HUES6 (cell line): ENCODE results near the gene KIRREL3.

Experiments
- H3K27ac ChIP-seq: 2 replicates; pipeline ENCODE4 v1.7.0; 2013; ENCODE audit warnings: low read depth, mild to moderate bottlenecking, low read length, inconsistent platforms
- H3K27me3 ChIP-seq: 2 replicates; pipeline ENCODE4 v1.6.1; 2013; ENCODE audit warnings: low read length; ENCODE audit not compliant: control insufficient read depth, insufficient read depth
- H3K36me3 ChIP-seq: 2 replicates; pipeline ENCODE4 v1.6.1; 2013; ENCODE audit warnings: low read length; ENCODE audit not compliant: control insufficient read depth, insufficient read depth
- H3K4me1 ChIP-seq: 2 replicates; pipeline ENCODE4 v1.6.1; 2013; ENCODE audit warnings: low read length; ENCODE audit not compliant: control insufficient read depth, insufficient read depth
- H3K4me3 ChIP-seq: 2 replicates; pipeline ENCODE4 v1.5.1; 2013; ENCODE audit warnings: low read depth, low read length
- H3K9ac ChIP-seq: one replicate; pipeline ENCODE4 v1.6.1; 2013; ENCODE audit warnings: mild to moderate bottlenecking, low read length
- H3K9me3 ChIP-seq: 2 replicates; pipeline ENCODE4 v1.6.1; 2013; ENCODE audit warnings: low read depth, low read length; ENCODE audit not compliant: control insufficient read depth, insufficient read depth

The KIRREL3 gene

DNA sequence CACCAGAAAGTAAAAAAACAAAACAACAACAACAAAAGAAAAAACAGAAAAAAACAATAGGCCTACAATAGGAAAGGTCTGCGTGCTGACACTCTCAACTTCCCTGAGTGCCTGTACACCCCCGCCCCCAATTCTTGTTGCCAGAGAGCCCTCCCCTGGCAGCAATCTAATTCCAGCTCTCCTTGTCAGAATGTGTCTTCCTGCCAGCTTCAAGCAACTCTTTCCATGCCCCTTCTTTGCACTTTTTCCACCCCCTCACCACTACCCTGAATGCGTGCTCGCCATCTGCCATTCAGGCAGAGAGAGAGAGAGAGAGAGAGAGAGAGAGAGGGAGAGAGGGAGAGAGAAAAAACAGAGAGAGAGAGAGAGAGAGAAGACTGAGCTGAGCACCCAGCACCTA, 245.0 kb downstream of the KIRREL3 start:
- no peak overlapping the region for H3K27ac ChIP-seq
- H3K9me3 ChIP-seq, result no peaks in the 10 kb centered on the region
- H3K9ac ChIP-seq, result no peak overlapping the region
- H3K36me3 ChIP-seq, result no peaks in the 10 kb centered on the region
- H3K4me1 ChIP-seq, result no peaks in the 10 kb centered on the region
- H3K27me3 ChIP-seq, result no peaks in the 10 kb centered on the region
- H3K4me3 ChIP-seq, result no peak overlapping the region

DNA sequence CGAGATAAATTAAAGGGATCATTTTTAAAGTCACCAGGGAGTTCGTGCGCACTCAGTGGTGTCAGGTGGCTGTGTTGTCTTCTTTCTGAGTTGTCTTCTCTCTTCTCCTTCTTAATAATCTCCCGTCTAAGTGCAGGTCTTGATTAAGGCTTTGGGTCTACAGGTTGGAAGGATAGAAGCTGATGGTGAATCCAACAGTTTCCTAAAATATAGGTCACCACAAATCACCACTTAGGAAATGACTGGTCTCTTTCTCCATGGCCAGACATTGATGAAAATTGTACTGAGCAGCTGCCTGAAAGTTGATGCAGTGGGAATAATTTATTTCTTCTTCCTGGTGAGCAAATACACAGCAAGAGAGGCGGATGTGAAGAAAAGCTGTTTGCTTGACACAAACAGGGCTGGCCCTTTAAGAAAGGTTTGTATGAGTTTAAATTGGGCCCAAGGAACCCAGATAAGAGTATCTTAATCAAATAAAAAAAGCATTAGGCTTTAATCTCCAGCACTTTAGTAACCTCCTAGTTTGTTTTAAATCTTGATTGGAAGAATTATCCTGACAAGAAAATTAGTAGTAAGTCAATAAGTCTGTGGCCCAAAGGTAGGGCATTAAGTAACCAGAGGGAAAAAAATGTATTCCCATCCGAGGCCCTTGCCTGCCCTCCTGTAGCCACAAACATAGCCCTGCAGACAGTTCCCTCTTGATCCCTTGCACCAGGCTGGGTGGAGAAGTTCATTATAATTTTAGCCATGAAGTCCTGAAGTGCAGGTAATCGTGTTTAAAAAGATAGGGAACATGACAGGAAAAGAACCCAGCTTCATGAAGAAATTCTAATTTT, 245.8 kb downstream of the KIRREL3 start:
- H3K4me1 ChIP-seq, result no peaks in the 10 kb centered on the region
- no peaks in the 10 kb centered on the region for H3K27me3 ChIP-seq
- H3K27ac ChIP-seq, result no peak overlapping the region
- no peaks in the 10 kb centered on the region for H3K36me3 ChIP-seq
- H3K4me3 ChIP-seq, result no peak overlapping the region
- H3K9ac ChIP-seq, result no peak overlapping the region
- H3K9me3 ChIP-seq, result no peaks in the 10 kb centered on the region

DNA sequence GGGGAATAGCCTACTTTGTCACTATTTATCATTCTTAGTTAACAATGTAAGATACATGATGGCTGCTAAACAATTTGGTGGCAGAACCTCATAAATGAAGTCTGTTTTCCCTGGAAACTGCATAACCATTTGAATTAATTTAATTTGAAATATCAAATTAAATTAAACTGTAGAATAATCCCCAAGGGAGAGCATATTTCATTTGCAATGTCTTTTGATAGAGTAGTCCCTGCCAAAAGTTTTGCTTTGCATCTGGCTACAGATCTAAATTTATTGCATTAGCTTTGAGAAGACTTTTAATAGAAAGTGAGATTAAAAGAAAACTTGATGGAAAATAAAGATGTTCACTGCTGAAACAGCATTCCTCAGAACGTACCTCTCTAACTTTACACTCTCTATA, 246.6 kb downstream of the KIRREL3 start:
- Histone ChIP-seq H3K4me3 (no peak overlapping the region), H3K9ac (no peak overlapping the region), H3K9me3 (no peaks in the 10 kb centered on the region), H3K36me3 (no peaks in the 10 kb centered on the region), H3K4me1 (no peaks in the 10 kb centered on the region), H3K27me3 (no peaks in the 10 kb centered on the region), H3K27ac (no peak overlapping the region)

DNA sequence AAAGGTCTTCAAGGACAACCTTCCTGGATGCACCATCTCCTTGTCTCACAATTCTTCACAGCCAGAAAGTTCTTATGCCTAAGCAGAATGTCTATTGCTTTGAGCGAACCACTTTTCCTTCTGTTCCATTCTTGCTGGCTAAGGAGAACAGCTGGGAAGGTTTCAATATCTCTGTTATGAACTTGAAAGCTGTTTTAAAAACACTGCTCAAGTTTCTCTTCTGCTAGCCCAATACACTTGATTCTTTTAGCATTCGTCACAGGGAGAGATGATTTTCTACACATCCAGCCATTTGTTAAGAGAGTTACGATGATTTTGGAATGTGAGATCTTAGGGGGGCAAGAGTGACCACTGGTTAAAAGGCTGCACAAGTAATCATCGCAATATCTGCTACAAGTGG, 249.3 kb downstream of the KIRREL3 start:
- Histone ChIP-seq H3K4me1 (peaks cover 5% of the 10 kb centered on the region; the same call in 1 of the 2 replicates), H3K4me3 (no peak overlapping the region), H3K27me3 (no peaks in the 10 kb centered on the region), H3K36me3 (no peaks in the 10 kb centered on the region), H3K9ac (no peak overlapping the region), H3K27ac (no peak overlapping the region), H3K9me3 (no peaks in the 10 kb centered on the region)

DNA sequence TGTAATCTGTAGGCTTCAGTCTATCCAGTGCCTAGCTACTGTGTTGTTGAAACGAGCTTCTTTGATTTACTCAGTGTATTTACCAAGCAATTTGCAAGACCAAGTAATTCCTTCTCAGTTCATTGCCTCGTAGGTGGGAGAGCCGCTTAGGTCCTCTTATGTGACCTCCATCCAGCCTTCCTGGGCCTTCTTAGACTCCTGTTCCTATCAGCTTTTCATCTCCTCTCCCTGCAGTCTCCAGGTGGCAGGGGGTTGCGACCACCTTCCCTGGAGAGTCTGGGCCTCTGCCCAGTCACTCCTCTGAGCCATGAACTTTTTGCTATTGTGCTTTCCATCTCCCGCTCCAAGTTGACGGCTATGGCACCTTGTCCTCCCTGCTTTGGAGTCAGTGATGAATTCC, 251.8 kb downstream of the KIRREL3 start:
- Histone ChIP-seq H3K4me3 (no peak overlapping the region), H3K27ac (no peak overlapping the region), H3K9me3 (no peaks in the 10 kb centered on the region), H3K4me1 (peaks cover 5% of the 10 kb centered on the region; the same call in 1 of the 2 replicates), H3K9ac (no peak overlapping the region), H3K36me3 (no peaks in the 10 kb centered on the region), H3K27me3 (no peaks in the 10 kb centered on the region)

DNA sequence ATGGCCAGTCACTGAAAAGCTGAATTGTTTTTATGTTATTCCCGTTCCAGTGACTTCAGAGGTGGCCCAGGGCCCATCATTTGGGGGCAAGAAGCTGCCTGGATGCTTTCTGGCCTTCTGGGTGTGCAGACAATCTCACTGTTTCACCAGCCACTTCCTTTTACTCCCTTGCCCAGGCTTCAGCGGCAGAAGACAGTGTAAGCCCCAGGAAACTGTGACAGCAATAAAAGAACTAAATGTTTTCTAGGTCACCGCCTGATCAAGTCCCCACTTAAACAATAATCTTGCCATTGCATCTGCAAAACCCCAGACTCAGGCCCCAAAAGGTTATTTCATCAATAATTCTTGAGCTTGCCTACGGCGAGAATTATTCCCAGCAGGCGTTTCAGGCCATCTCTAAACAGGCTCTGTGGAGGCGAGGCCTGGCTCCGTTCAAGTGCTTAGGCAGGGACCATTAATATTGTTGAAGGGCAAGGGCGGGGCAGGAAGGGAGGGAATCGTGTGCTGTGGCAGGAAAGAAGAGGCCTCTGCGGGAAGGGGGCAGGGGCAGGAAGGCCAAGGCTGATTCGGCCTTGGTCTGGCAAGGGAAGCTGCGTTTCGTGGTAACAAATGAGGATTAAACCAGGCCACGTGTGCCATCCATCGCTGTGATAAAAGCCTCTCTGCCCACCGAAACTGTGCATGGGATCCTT, 252.3 kb downstream of the KIRREL3 start:
- Histone ChIP-seq H3K9ac (no peak overlapping the region), H3K27me3 (no peaks in the 10 kb centered on the region)

DNA sequence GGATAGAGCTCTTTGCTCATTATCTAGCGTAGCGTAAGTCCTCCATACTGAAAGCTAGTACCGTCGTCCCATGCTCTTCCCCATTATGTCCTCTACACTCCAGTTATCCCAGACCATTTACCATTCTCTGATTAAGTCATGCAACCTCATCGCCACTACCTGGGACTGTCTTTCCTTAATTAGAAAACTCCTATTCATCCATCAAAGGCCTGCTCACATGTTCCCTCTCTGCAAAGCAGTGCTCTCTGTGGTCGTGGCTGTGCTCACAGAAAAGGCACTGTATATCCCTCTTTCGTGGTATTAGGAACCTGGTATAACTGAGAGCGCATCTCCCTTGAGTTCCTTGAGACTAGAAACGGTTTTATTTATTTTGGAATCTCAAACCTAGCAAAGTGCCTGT, 253.3 kb downstream of the KIRREL3 start:
- Histone ChIP-seq H3K9ac (no peak overlapping the region), H3K4me3 (no peak overlapping the region), H3K36me3 (no peaks in the 10 kb centered on the region), H3K9me3 (no peaks in the 10 kb centered on the region), H3K27ac (no peak overlapping the region), H3K4me1 (peaks cover 5% of the 10 kb centered on the region; the same call in 1 of the 2 replicates), H3K27me3 (no peaks in the 10 kb centered on the region)

More for the DNA sequence above, 252.3 kb downstream of the KIRREL3 start:
- peaks cover 5% of the 10 kb centered on the region; the same call in 1 of the 2 replicates for H3K4me1 ChIP-seq
- no peak overlapping the region for H3K4me3 ChIP-seq
- H3K27ac ChIP-seq, result no peak overlapping the region
- H3K36me3 ChIP-seq, result no peaks in the 10 kb centered on the region
- H3K9me3 ChIP-seq, result no peaks in the 10 kb centered on the region

DNA sequence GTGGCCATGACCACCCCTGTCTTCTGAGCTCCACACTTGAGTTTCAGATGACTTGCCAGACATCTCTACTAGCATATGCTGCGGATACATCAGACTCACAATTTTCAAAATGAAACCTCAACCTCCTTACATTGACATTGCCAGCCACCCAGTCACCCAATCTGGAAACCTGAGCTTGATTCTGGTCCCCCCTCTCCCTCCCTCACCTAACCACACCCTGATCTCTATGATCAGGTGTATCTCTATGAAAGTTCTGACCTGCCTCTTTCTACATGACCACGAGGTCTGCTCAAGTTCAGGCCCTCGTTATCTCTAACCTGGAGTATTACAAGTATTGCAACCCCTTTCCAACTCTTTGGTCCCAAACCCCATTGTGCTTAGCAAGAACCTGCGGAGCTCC, 254.1 kb downstream of the KIRREL3 start:
- Histone ChIP-seq H3K9me3 (no peaks in the 10 kb centered on the region), H3K4me1 (peaks cover 12% of the 10 kb centered on the region), H3K4me3 (no peak overlapping the region), H3K27ac (no peak overlapping the region), H3K36me3 (no peaks in the 10 kb centered on the region), H3K27me3 (no peaks in the 10 kb centered on the region), H3K9ac (no peak overlapping the region)

DNA sequence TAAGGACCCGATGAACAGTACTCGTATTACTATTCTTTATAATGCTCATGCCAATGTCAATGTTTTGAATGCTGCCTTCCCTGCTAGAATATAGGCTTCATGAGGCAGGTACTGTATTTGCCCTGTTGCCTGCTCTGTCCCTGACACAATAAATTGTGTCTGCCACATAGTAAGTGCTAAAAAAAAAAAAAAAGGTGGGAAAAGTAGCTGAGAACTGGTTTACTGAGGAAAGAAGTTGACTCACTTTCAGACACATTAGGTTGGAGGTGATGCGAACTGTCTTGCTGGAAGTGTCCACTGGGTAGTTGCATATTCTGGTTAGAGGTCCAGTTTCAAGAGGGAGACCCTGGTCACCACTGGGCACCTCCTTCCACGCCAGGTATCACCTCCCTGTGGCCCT, 255.9 kb downstream of the KIRREL3 start:
- no peaks in the 10 kb centered on the region for H3K36me3 ChIP-seq
- H3K9me3 ChIP-seq, result no peaks in the 10 kb centered on the region
- no peak overlapping the region for H3K27ac ChIP-seq
- H3K27me3 ChIP-seq, result no peaks in the 10 kb centered on the region
- peaks cover 29% of the 10 kb centered on the region for H3K4me1 ChIP-seq
- H3K4me3 ChIP-seq, result no peak overlapping the region
- no peak overlapping the region for H3K9ac ChIP-seq

DNA sequence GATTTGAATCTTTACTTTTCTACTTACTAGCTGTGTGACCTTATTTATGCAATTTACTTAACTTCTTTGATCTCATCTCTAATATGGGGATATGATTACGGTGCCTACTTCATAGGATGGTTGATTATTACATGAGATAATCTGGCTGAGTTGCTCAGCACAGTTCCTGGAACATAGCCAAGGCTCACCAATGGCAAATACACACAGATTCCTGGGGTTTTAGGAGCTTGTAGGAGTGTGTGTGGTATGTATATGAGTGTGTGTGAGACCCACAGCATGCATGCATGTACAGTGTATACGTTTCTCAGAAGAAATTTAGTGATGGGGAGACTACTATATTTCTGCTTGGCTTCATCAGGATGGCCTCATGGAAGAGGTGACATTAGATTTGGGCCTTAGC, 256.9 kb downstream of the KIRREL3 start:
- Histone ChIP-seq H3K4me3 (no peak overlapping the region), H3K9ac (no peak overlapping the region), H3K4me1 (peaks cover 28% of the 10 kb centered on the region), H3K9me3 (no peaks in the 10 kb centered on the region), H3K36me3 (no peaks in the 10 kb centered on the region), H3K27me3 (no peaks in the 10 kb centered on the region), H3K27ac (no peak overlapping the region)

DNA sequence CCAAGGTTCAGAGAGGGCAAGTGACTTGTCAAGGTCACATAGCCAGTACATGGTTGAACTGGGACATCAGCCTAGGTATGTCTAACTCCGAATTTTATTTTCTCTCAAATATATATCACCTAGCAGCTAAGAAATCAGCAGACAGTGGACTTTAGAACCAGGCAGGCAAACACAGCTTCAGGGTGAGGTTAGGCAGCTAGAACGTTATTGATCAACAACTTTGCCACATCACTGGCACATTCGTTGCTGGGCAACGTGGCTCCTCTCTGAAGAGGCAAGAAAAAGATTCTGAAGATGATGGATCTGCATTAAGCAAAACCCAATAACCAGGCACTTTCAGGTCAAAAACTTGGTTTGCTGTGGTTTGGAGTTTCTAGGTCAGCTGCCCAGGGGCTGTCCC, 258.0 kb downstream of the KIRREL3 start:
- H3K27me3 ChIP-seq, result no peaks in the 10 kb centered on the region
- H3K4me3 ChIP-seq, result no peak overlapping the region
- no peaks in the 10 kb centered on the region for H3K36me3 ChIP-seq

More for the DNA sequence above, 258.0 kb downstream of the KIRREL3 start:
- no peak overlapping the region for H3K27ac ChIP-seq
- H3K4me1 ChIP-seq, result peaks cover 26% of the 10 kb centered on the region
- H3K9me3 ChIP-seq, result no peaks in the 10 kb centered on the region
- H3K9ac ChIP-seq, result no peak overlapping the region
